A549 (cell line): ENCODE data around the gene BBLN. TPM values are rescaled to one million over a fixed set of nuclear protein-coding genes. Genes with fewer than 3 reads are reported as not detected.

Experiments used
- ATAC-seq, 2 experiments: fragments of 200-7000 bp in 1 of 2; fragments of >200 bp in 1 of 2; cut with Nextera tagmentation in 1 of 2; cut with Tn5 transposase in 1 of 2; 3 replicates each; pipeline versions ENCODE4 v1.8.0 to v1.9.1; 2018 to 2020; ENCODE audit warnings: mild to moderate bottlenecking in 1 of 2, moderate library complexity in 1 of 2
- CTCF ChIA-PET: fragments of 300-600 bp; sonication (Branson Sonifier 250); formaldehyde crosslinking; extraction: SDS; loops from one replicate; lab custom pipeline; 2021; ENCODE audit warnings: antibody characterized with exemption, inconsistent platforms; lab: Yijun Ruan, JAX
- POLR2A ChIA-PET: fragments of 350-600 bp; formaldehyde crosslinking; extraction: SDS; loops from one replicate; lab custom pipeline; 2021; ENCODE audit warnings: antibody characterized with exemption, inconsistent platforms; lab: Yijun Ruan, JAX
- DNase-seq, 2 experiments: peaks; one replicate each; pipeline versions ENCODE4 v3.0.0 to v3.0.0-alpha.2; 2011 to 2016; ENCODE audit warnings: low read depth in 1 of 2, low spot score in 1 of 2
- FAIRE-seq: peaks from 2 replicates; lab custom pipeline; 2011; peaks lifted over from hg19 to GRCh38; lab: Jason Lieb, UNC
- H3K27ac ChIP-seq, 2 experiments: fragments of >200 bp; sonication (Bioruptor Twin); formaldehyde crosslinking; 3 replicates each; pipeline ENCODE4 v1.5.1; 2016 to 2017
- H3K4me1 ChIP-seq: fragments of >200 bp; sonication (Bioruptor Twin); formaldehyde crosslinking; 3 replicates; pipeline ENCODE4 v1.6.1; 2016
- H3K4me2 ChIP-seq: fragments of >200 bp; sonication (Bioruptor Twin); formaldehyde crosslinking; 3 replicates; pipeline ENCODE4 v1.6.1; 2016
- H3K4me3 ChIP-seq: fragments of >200 bp; sonication (Bioruptor Twin); formaldehyde crosslinking; 3 replicates; pipeline ENCODE4 v1.5.1; 2016
- H3K9me3 ChIP-seq: fragments of >200 bp; sonication (Bioruptor Twin); formaldehyde crosslinking; 3 replicates; pipeline ENCODE4 v1.6.1; 2016
- BHLHE40 ChIP-seq: IDR thresholded peaks from 2 replicates; pipeline ENCODE4 v1.6.1; 2012; ENCODE audit warnings: low read depth, low read length, inconsistent platforms
- CEBPB ChIP-seq, 2 experiments: fragments of >200 bp in 1 of 2; sonication (Bioruptor Twin) in 1 of 2; formaldehyde crosslinking in 1 of 2; IDR thresholded peaks; 2 replicates each; pipeline ENCODE4 v1.6.1; 2012 to 2016
- CHD2 ChIP-seq: fragments of 150-350 bp; IDR thresholded peaks from 2 replicates; pipeline ENCODE4 v1.6.1; 2014; ENCODE audit warnings: low read length; ENCODE audit not compliant: partially characterized antibody
- EP300 ChIP-seq, 2 experiments: fragments of >200 bp; sonication (Bioruptor Twin); formaldehyde crosslinking; IDR thresholded peaks; 2 replicates in 1 of 2; 3 replicates in 1 of 2; pipeline ENCODE4 v1.6.1; 2016 to 2017
- ESRRA ChIP-seq: fragments of 150-350 bp; IDR thresholded peaks from 2 replicates; pipeline ENCODE4 v1.6.1; 2014; ENCODE audit warnings: mild to moderate bottlenecking, low read length, borderline replicate concordance
- FOSL2 ChIP-seq, 2 experiments: fragments of 450-650 bp in 1 of 2; fragments of >200 bp in 1 of 2; sonication (Bioruptor Twin) in 1 of 2; formaldehyde crosslinking; IDR thresholded peaks; 2 replicates each; pipeline versions ENCODE4 v1.5.0 to v1.6.1; 2016 to 2020; ENCODE audit warnings: mild to moderate bottlenecking in 1 of 2, moderate library complexity in 1 of 2
- FOXS1 ChIP-seq: fragments of 250-450 bp; sonication (Bioruptor Pico); IDR thresholded peaks from 2 replicates; pipeline ENCODE4 v1.5.0; 2020; ENCODE audit warnings: mild to moderate bottlenecking, moderate library complexity
- HMGXB4 ChIP-seq: fragments of 250-450 bp; sonication (Bioruptor Pico); IDR thresholded peaks from 2 replicates; pipeline ENCODE4 v1.5.0; 2021; ENCODE audit warnings: mild to moderate bottlenecking, moderate library complexity, borderline replicate concordance
- HOXA7 ChIP-seq: fragments of 250-450 bp; sonication (Bioruptor Pico); IDR thresholded peaks from 2 replicates; pipeline ENCODE4 v1.5.0; 2020; ENCODE audit warnings: mild to moderate bottlenecking, moderate library complexity
- HOXB13 ChIP-seq: fragments of 250-450 bp; sonication (Bioruptor Pico); IDR thresholded peaks from 2 replicates; pipeline ENCODE4 v1.5.0; 2020; ENCODE audit warnings: low read depth, mild to moderate bottlenecking, moderate library complexity
- MAX ChIP-seq: IDR thresholded peaks from 2 replicates; pipeline ENCODE4 v1.6.1; 2012
- MAZ ChIP-seq: fragments of 150-350 bp; IDR thresholded peaks from 2 replicates; pipeline ENCODE4 v1.6.1; 2014; ENCODE audit warnings: antibody characterized with exemption, low read depth, low read length, borderline replicate concordance
- NFE2L2 ChIP-seq: fragments of 150-350 bp; conservative IDR thresholded peaks from 2 replicates; pipeline ENCODE4 v1.6.1; 2014; ENCODE audit warnings: low read length
- NPAS2 ChIP-seq: fragments of 250-450 bp; sonication (Bioruptor Pico); IDR thresholded peaks from 2 replicates; pipeline ENCODE4 v1.8.0; 2022; ENCODE audit warnings: mild to moderate bottlenecking, moderate library complexity, borderline replicate concordance
- PBX3 ChIP-seq: IDR thresholded peaks from 2 replicates; pipeline ENCODE4 v1.6.1; 2012
- PHF8 ChIP-seq: fragments of 200-600 bp; sonication (generic); IDR thresholded peaks from 2 replicates; pipeline ENCODE4 v1.6.1; 2016; ENCODE audit warnings: low read depth, mild to moderate bottlenecking, antibody characterized with exemption, moderate library complexity, borderline replicate concordance
- RAD21 ChIP-seq, 2 experiments: fragments of >200 bp in 1 of 2; sonication (Bioruptor Twin) in 1 of 2; formaldehyde crosslinking in 1 of 2; IDR thresholded peaks in 1 of 2; conservative IDR thresholded peaks in 1 of 2; 2 replicates in 1 of 2; 3 replicates in 1 of 2; pipeline ENCODE4 v1.6.1; 2012 to 2018; ENCODE audit warnings: inconsistent platforms in 1 of 2
- SREBF2 ChIP-seq: fragments of 450-650 bp; IDR thresholded peaks from 2 replicates; pipeline ENCODE4 v1.6.1; 2014; ENCODE audit warnings: mild to moderate bottlenecking, moderate library complexity
- TP53 ChIP-seq: fragments of 250-450 bp; sonication (Bioruptor Pico); IDR thresholded peaks from 2 replicates; pipeline ENCODE4 v1.5.0; 2021; ENCODE audit warnings: mild to moderate bottlenecking, moderate library complexity
- ZNF302 ChIP-seq: fragments of 250-450 bp; sonication (Bioruptor Pico); IDR thresholded peaks from 2 replicates; pipeline ENCODE4 v1.9.0; 2021; ENCODE audit warnings: inconsistent platforms, mild to moderate bottlenecking, moderate library complexity
- ZSCAN20 ChIP-seq: fragments of 250-450 bp; sonication (Bioruptor Pico); IDR thresholded peaks from 2 replicates; pipeline ENCODE4 v1.8.0; 2022; ENCODE audit warnings: mild to moderate bottlenecking, moderate library complexity
- WGBS: methylation state at CpG from one replicate; pipeline ENCODE4 v1.1.6; 2017; ENCODE audit errors: missing lambda C conversion rate; 5-methylcytosine and 5-hydroxymethylcytosine counted together
- polyA plus RNA-seq, 4 experiments: library from polyadenylated mRNA; depleted of rRNA in 3 of 4; stranded (reverse); fragments of >200 nt; fragmentation: RNase III in 1 of 4; extraction: RNeasy Plus Mini Kit Qiagen cat#74134 plus additional on column Dnase treatment in 1 of 4; gene quantifications; 2 replicates in 3 of 4; 3 replicates in 1 of 4; pipeline ENCODE4 v1.2.3, GENCODE V29; 2011 to 2017
- TF ChIP-seq, protein P1 (sequence below): fragments of 450-650 bp; IDR thresholded peaks from 2 replicates; pipeline ENCODE4 v1.6.1; 2014; ENCODE audit warnings: antibody characterized with exemption
- TF ChIP-seq, protein P2 (sequence below): fragments of 200-600 bp; sonication (generic); IDR thresholded peaks from 2 replicates; pipeline ENCODE4 v1.6.1; 2016; ENCODE audit warnings: antibody characterized with exemption, mild to moderate bottlenecking, moderate library complexity

Gene BBLN
- polyA plus RNA-seq, 2 of the 4 experiments (the other 2 are of a cell fraction) = 23.8 to 28.1 TPM

- DNase-seq (no peak), ATAC-seq (peak; percentile 19 to 30; a peak in 2 of 6 replicates), FAIRE-seq (no peak)
- ChIA-PET CTCF (interaction anchor here (0.6 to 3.7 kb wide), 6 partner anchors 10 to 52 kb away, joined by 3 to 22 read pairs (median 4); no protein-coding TSS in a partner anchor), POLR2A (interaction anchor here (0.7 to 1.1 kb wide), 2 partner anchors 8 to 13 kb away, joined by 3 to 11 read pairs; no protein-coding TSS in a partner anchor)
- Histone ChIP-seq H3K4me1 (peaks cover 8% of the 10 kb centered on the region), H3K4me3 (no peak overlapping the region), H3K9me3 (no peaks in the 10 kb centered on the region), H3K4me2 (no peak overlapping the region), H3K27ac (no peak overlapping the region)
- TF ChIP-seq CHD2 (no peak), ZSCAN20 (no peak), NFE2L2 (no peak), SREBF2 (no peak), FOSL2 (IDR thresholded peaks at IDR 0.05) (no peak), FOSL2 (CRISPR knock-in tag; IDR thresholded peaks at IDR 0.05) (no peak), FOXS1 (no peak), PHF8 (no peak), EP300 (IDR thresholded peaks at IDR 0.05) (no peak), PBX3 (no peak)
- TF ChIP-seq, protein P1, sequence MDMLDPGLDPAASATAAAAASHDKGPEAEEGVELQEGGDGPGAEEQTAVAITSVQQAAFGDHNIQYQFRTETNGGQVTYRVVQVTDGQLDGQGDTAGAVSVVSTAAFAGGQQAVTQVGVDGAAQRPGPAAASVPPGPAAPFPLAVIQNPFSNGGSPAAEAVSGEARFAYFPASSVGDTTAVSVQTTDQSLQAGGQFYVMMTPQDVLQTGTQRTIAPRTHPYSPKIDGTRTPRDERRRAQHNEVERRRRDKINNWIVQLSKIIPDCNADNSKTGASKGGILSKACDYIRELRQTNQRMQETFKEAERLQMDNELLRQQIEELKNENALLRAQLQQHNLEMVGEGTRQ = no peak
- 76% methylated on average over 7 of the region's 8 CpGs for WGBS
Observed at GRCh38 chr9:128143525-128144238, 16.4 kb upstream of the BBLN start.

DNA sequence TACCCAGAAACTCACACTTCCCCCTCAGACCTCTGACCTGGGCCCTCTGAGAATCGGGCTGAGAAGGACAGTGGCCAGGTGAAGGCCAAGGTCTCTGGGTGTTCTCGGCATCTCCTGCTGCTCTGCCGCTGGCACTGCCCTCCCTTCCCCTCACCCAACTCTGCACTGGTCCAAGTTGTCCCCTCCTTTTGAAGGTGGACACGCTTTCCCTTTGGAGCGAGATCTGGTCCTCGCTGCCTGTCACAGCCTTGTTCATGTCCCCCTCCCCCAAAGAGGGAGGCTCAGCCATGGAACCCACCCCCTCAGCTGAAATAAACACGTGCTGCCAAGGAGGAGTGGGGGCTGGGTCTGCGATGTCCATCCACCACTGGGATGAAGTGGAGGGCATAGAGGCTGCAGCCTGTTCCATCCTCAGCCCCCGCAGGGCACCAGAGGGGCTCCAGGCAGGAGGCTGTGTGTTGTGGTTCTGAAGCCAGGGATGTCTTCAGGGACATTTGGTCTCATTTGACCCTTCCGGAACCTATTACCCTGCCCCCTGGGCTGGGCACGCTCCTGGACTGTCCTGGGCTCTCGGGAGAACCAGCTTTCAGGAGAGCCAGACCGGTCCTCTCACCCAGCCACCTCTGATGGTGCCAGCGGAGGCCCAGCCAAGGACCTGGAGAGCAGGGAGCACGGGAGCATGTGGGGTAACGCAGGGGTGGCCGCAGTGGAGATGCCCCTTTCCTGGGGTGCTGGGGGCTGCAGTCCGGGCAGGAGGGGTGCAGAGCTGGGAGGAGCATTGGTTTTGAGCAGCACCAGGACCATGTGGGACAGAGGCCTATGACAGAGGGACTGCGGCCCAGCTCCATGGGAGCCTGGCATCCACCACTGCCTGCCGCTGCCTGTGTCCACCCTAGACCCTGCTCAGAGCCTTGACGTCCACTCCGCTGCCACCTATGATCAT is 15.6 kb upstream of the BBLN start:
- no peak overlapping the region for H3K4me2 ChIP-seq
- no peak overlapping the region for H3K4me3 ChIP-seq
- ATAC-seq (no peak), DNase-seq (no peak), FAIRE-seq (no peak)
- no peak overlapping the region for H3K27ac ChIP-seq
- TF ChIP-seq BHLHE40 (no peak), ESRRA (no peak), RAD21 (conservative IDR thresholded peaks at IDR 0.05 in 1 of 2, IDR thresholded peaks at IDR 0.05 in 1 of 2) (no peak), HMGXB4 (CRISPR knock-in tag) (no peak), NPAS2 (no peak), MAZ (no peak), ZNF302 (CRISPR knock-in tag) (no peak), MAX (no peak), CEBPB (IDR thresholded peaks at IDR 0.05) (no peak), HOXB13 (CRISPR knock-in tag) (no peak), TP53 (CRISPR knock-in tag) (no peak), EP300 (IDR thresholded peaks at IDR 0.05) (no peak), HOXA7 (CRISPR knock-in tag) (no peak)
- TF ChIP-seq, protein P2, sequence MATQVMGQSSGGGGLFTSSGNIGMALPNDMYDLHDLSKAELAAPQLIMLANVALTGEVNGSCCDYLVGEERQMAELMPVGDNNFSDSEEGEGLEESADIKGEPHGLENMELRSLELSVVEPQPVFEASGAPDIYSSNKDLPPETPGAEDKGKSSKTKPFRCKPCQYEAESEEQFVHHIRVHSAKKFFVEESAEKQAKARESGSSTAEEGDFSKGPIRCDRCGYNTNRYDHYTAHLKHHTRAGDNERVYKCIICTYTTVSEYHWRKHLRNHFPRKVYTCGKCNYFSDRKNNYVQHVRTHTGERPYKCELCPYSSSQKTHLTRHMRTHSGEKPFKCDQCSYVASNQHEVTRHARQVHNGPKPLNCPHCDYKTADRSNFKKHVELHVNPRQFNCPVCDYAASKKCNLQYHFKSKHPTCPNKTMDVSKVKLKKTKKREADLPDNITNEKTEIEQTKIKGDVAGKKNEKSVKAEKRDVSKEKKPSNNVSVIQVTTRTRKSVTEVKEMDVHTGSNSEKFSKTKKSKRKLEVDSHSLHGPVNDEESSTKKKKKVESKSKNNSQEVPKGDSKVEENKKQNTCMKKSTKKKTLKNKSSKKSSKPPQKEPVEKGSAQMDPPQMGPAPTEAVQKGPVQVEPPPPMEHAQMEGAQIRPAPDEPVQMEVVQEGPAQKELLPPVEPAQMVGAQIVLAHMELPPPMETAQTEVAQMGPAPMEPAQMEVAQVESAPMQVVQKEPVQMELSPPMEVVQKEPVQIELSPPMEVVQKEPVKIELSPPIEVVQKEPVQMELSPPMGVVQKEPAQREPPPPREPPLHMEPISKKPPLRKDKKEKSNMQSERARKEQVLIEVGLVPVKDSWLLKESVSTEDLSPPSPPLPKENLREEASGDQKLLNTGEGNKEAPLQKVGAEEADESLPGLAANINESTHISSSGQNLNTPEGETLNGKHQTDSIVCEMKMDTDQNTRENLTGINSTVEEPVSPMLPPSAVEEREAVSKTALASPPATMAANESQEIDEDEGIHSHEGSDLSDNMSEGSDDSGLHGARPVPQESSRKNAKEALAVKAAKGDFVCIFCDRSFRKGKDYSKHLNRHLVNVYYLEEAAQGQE = no peak
- no peaks in the 10 kb centered on the region for H3K9me3 ChIP-seq
- ChIA-PET POLR2A (no interaction called here), CTCF (interaction anchor here (1.0 to 3.7 kb wide), 5 partner anchors 15 to 111 kb away, joined by 3 to 22 read pairs (median 6); no protein-coding TSS in a partner anchor)
- 79% methylated on average over 13 of the region's 22 CpGs for WGBS
- H3K4me1 ChIP-seq = peaks cover 16% of the 10 kb centered on the region
